ENCODE results near the gene PLEKHG1. TPM values are rescaled to one million over a fixed set of nuclear protein-coding genes. Genes with fewer than 3 reads are reported as not detected.

PLEKHG1 gene
- total and polyA plus RNA-seq, 2 experiments from 2014 or later, result 0.89 to 2.5 TPM

DNA sequence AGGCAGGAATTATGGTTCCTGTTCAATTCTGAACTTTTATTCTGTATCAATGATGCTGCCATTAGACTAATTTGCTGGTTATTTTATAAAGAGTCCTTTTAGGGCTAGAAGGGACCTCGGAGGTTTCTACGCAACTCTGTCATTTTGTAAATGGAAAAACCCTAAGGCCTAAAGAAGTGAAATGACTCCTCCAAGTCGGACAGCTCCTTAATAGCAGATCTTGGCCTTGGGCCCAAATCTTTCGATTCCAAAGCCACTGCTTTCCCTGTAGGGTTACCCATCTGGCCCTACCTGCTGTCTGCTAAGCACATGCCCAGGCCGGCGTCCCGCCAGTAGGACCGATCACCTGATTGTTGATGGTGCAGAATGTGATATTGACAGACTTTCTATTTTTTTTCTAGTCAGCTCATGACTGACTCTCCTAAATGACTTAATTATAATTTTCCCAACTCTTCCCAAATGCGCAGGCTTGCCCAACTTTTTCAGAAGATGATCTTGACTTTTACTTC is 40.2 kb downstream of the PLEKHG1 start:
- Histone ChIP-seq H3K9me2 (ENCODE audit: insufficient read depth) (no peaks in the 10 kb centered on the region), H2AFZ (no peak overlapping the region), H3K79me2 (replicated peaks; ENCODE audit: insufficient read depth) (no peaks in the 10 kb centered on the region), H3K36me3 (ENCODE audit: insufficient read depth) (no peaks in the 10 kb centered on the region), H3K27me3 (ENCODE audit: insufficient read depth) (no peaks in the 10 kb centered on the region), H4K20me1 (replicated peaks; ENCODE audit: insufficient read depth) (no peaks in the 10 kb centered on the region), H3K27ac (ENCODE audit: low read depth) (no peak overlapping the region), H3K4me3 (no peak overlapping the region), H3F3A (replicated peaks; ENCODE audit: low read depth) (no peaks in the 10 kb centered on the region), H3K4me2 (no peak overlapping the region), H3K4me1 (ENCODE audit: insufficient read depth) (no peaks in the 10 kb centered on the region)
- Mint-ChIP-seq H3K4me1 (peaks cover 8% of the 10 kb centered on the region; the same call in 2 of the 3 replicates), H3K36me3 (ENCODE audit: low read depth) (no peaks in the 10 kb centered on the region), H3K27ac (no peak overlapping the region), H3K27me3 (ENCODE audit: insufficient read depth, low read depth, poor library complexity) (peaks cover 1% of the 10 kb centered on the region), H3K4me3 (no peak overlapping the region), H3K9me3 (no peaks in the 10 kb centered on the region)
- no peak for ATAC-seq
- DNase-seq (ENCODE audit: low spot score), result no peak
- TF ChIP-seq, protein P1, sequence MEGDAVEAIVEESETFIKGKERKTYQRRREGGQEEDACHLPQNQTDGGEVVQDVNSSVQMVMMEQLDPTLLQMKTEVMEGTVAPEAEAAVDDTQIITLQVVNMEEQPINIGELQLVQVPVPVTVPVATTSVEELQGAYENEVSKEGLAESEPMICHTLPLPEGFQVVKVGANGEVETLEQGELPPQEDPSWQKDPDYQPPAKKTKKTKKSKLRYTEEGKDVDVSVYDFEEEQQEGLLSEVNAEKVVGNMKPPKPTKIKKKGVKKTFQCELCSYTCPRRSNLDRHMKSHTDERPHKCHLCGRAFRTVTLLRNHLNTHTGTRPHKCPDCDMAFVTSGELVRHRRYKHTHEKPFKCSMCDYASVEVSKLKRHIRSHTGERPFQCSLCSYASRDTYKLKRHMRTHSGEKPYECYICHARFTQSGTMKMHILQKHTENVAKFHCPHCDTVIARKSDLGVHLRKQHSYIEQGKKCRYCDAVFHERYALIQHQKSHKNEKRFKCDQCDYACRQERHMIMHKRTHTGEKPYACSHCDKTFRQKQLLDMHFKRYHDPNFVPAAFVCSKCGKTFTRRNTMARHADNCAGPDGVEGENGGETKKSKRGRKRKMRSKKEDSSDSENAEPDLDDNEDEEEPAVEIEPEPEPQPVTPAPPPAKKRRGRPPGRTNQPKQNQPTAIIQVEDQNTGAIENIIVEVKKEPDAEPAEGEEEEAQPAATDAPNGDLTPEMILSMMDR (conservative IDR thresholded peaks at IDR 0.05; ENCODE audit: low read depth in 2 of 2), result no peak
- TF ChIP-seq, protein P2, sequence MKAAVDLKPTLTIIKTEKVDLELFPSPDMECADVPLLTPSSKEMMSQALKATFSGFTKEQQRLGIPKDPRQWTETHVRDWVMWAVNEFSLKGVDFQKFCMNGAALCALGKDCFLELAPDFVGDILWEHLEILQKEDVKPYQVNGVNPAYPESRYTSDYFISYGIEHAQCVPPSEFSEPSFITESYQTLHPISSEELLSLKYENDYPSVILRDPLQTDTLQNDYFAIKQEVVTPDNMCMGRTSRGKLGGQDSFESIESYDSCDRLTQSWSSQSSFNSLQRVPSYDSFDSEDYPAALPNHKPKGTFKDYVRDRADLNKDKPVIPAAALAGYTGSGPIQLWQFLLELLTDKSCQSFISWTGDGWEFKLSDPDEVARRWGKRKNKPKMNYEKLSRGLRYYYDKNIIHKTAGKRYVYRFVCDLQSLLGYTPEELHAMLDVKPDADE (IDR thresholded peaks at IDR 0.05), result no peak
- TF ChIP-seq STAT1 (IDR thresholded peaks at IDR 0.05; ENCODE audit: unreplicated experiment), result no peak
- TF ChIP-seq NANOG (IDR thresholded peaks at IDR 0.05; ENCODE audit: borderline replicate concordance), result no peak
- no peak for TF ChIP-seq CREB1 (CRISPR knock-in tag; IDR thresholded peaks at IDR 0.05; ENCODE audit: low read depth)
- TF ChIP-seq, protein P3, sequence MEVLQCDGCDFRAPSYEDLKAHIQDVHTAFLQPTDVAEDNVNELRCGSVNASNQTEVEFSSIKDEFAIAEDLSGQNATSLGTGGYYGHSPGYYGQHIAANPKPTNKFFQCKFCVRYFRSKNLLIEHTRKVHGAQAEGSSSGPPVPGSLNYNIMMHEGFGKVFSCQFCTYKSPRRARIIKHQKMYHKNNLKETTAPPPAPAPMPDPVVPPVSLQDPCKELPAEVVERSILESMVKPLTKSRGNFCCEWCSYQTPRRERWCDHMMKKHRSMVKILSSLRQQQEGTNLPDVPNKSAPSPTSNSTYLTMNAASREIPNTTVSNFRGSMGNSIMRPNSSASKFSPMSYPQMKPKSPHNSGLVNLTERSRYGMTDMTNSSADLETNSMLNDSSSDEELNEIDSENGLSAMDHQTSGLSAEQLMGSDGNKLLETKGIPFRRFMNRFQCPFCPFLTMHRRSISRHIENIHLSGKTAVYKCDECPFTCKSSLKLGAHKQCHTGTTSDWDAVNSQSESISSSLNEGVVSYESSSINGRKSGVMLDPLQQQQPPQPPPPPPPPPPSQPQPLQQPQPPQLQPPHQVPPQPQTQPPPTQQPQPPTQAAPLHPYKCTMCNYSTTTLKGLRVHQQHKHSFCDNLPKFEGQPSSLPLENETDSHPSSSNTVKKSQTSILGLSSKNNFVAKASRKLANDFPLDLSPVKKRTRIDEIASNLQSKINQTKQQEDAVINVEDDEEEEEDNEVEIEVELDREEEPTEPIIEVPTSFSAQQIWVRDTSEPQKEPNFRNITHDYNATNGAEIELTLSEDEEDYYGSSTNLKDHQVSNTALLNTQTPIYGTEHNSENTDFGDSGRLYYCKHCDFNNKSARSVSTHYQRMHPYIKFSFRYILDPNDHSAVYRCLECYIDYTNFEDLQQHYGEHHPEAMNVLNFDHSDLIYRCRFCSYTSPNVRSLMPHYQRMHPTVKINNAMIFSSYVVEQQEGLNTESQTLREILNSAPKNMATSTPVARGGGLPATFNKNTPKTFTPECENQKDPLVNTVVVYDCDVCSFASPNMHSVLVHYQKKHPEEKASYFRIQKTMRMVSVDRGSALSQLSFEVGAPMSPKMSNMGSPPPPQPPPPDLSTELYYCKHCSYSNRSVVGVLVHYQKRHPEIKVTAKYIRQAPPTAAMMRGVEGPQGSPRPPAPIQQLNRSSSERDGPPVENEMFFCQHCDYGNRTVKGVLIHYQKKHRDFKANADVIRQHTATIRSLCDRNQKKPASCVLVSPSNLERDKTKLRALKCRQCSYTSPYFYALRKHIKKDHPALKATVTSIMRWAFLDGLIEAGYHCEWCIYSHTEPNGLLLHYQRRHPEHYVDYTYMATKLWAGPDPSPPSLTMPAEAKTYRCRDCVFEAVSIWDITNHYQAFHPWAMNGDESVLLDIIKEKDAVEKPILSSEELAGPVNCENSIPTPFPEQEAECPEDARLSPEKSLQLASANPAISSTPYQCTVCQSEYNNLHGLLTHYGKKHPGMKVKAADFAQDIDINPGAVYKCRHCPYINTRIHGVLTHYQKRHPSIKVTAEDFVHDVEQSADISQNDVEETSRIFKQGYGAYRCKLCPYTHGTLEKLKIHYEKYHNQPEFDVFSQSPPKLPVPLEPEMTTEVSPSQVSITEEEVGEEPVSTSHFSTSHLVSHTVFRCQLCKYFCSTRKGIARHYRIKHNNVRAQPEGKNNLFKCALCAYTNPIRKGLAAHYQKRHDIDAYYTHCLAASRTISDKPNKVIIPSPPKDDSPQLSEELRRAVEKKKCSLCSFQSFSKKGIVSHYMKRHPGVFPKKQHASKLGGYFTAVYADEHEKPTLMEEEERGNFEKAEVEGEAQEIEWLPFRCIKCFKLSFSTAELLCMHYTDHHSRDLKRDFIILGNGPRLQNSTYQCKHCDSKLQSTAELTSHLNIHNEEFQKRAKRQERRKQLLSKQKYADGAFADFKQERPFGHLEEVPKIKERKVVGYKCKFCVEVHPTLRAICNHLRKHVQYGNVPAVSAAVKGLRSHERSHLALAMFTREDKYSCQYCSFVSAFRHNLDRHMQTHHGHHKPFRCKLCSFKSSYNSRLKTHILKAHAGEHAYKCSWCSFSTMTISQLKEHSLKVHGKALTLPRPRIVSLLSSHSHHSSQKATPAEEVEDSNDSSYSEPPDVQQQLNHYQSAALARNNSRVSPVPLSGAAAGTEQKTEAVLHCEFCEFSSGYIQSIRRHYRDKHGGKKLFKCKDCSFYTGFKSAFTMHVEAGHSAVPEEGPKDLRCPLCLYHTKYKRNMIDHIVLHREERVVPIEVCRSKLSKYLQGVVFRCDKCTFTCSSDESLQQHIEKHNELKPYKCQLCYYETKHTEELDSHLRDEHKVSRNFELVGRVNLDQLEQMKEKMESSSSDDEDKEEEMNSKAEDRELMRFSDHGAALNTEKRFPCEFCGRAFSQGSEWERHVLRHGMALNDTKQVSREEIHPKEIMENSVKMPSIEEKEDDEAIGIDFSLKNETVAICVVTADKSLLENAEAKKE (CRISPR knock-in tag; IDR thresholded peaks at IDR 0.05), result no peak
- TF ChIP-seq EZH2 (IDR thresholded peaks at IDR 0.05; ENCODE audit: low read depth, unreplicated experiment), result no peak
- TF ChIP-seq ZNF331 (CRISPR knock-in tag; IDR thresholded peaks at IDR 0.05; ENCODE audit: low read depth), result no peak
- TF ChIP-seq EZH2phosphoT487 (IDR thresholded peaks at IDR 0.05; ENCODE audit: unreplicated experiment), result no peak
- TF ChIP-seq POLR2AphosphoS5 (IDR thresholded peaks at IDR 0.05; ENCODE audit: low read depth), result no peak
- TF ChIP-seq ZNF114 (CRISPR knock-in tag; IDR thresholded peaks at IDR 0.05), result no peak
- TF ChIP-seq, protein P4, sequence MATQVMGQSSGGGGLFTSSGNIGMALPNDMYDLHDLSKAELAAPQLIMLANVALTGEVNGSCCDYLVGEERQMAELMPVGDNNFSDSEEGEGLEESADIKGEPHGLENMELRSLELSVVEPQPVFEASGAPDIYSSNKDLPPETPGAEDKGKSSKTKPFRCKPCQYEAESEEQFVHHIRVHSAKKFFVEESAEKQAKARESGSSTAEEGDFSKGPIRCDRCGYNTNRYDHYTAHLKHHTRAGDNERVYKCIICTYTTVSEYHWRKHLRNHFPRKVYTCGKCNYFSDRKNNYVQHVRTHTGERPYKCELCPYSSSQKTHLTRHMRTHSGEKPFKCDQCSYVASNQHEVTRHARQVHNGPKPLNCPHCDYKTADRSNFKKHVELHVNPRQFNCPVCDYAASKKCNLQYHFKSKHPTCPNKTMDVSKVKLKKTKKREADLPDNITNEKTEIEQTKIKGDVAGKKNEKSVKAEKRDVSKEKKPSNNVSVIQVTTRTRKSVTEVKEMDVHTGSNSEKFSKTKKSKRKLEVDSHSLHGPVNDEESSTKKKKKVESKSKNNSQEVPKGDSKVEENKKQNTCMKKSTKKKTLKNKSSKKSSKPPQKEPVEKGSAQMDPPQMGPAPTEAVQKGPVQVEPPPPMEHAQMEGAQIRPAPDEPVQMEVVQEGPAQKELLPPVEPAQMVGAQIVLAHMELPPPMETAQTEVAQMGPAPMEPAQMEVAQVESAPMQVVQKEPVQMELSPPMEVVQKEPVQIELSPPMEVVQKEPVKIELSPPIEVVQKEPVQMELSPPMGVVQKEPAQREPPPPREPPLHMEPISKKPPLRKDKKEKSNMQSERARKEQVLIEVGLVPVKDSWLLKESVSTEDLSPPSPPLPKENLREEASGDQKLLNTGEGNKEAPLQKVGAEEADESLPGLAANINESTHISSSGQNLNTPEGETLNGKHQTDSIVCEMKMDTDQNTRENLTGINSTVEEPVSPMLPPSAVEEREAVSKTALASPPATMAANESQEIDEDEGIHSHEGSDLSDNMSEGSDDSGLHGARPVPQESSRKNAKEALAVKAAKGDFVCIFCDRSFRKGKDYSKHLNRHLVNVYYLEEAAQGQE (IDR thresholded peaks at IDR 0.05; ENCODE audit: unreplicated experiment), result no peak
- TF ChIP-seq JUNB (IDR thresholded peaks at IDR 0.05; ENCODE audit: unreplicated experiment), result no peak
